ENCODE measurements around the gene SATL1.
"Not testable (repeated sequence)": the region's sequence is repeated elsewhere in the genome, so short reads cannot be mapped to it uniquely, and the experiment has no call there.

DNA sequence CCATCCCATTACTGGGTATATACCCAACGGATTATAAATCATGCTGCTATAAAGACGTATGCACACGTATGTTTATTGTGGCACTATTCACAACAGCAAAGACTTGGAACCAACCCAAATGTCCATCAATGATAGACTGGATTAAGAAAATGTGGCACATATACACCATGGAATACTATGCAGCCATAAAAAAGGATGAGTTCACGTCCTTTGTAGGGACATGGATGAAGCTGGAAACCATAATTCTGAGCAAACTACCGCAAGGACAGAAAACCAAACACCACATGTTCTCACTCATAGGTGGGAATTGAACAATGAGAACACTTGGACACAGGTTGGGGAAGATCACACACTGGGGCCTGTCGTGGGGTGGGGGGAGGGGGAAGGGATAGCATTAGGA is 41.7 kb upstream of the SATL1 start:
- TF ChIP-seq, protein P1, sequence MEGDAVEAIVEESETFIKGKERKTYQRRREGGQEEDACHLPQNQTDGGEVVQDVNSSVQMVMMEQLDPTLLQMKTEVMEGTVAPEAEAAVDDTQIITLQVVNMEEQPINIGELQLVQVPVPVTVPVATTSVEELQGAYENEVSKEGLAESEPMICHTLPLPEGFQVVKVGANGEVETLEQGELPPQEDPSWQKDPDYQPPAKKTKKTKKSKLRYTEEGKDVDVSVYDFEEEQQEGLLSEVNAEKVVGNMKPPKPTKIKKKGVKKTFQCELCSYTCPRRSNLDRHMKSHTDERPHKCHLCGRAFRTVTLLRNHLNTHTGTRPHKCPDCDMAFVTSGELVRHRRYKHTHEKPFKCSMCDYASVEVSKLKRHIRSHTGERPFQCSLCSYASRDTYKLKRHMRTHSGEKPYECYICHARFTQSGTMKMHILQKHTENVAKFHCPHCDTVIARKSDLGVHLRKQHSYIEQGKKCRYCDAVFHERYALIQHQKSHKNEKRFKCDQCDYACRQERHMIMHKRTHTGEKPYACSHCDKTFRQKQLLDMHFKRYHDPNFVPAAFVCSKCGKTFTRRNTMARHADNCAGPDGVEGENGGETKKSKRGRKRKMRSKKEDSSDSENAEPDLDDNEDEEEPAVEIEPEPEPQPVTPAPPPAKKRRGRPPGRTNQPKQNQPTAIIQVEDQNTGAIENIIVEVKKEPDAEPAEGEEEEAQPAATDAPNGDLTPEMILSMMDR (IDR thresholded peaks at IDR 0.05) = not testable (repeated sequence)
- TF ChIP-seq POLR2A (IDR thresholded peaks at IDR 0.05) = not testable (repeated sequence)
